Keratinocyte (primary cell): ENCODE measurements around the gene FBXO31.

ENCODE experiments used
- CTCF ChIP-seq, 3 experiments: IDR thresholded peaks in 1 of 3; conservative IDR thresholded peaks in 1 of 3; optimal IDR thresholded peaks in 1 of 3; 2 replicates in 2 of 3; 3 replicates in 1 of 3; pipeline versions ENCODE3 to v1.5.1; 2011; ENCODE audit warnings: low read length in 3 of 3, mild to moderate bottlenecking in 3 of 3, moderate library complexity in 2 of 3, control low read depth in 1 of 3, inconsistent platforms in 1 of 3; ENCODE audit not compliant: insufficient read depth in 2 of 3; ENCODE audit errors: extremely low read depth in 1 of 3
- EZH2 ChIP-seq: IDR thresholded peaks from one replicate; pipeline ENCODE4 v1.6.1; 2012; ENCODE audit warnings: inconsistent platforms, mild to moderate bottlenecking, low read length, moderate library complexity

DNA sequence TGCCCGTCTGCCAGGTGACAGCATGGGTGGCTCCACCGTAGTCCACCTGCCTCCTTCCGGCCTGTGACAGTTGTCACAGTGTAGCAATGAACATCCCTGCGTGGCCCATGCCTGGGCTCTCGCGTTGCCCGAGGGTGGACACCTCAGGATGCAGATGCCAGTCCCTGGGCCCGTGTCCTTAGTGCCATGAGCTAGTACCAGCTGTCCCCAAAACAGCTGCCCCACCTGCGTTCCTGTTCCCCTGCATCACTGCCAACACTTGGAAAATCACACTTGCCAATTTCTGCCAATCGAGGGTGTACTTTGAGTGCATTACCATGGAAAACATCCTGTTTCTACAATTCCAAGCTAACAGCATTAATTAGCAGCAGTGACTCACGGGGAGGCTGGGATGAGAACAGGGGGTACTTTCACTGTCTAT lies 57.4 kb downstream of the FBXO31 start:
- TF ChIP-seq EZH2 (no peak), CTCF (optimal IDR thresholded peaks at IDR 0.05 in 1 of 3, IDR thresholded peaks at IDR 0.05 in 1 of 3, conservative IDR thresholded peaks at IDR 0.05 in 1 of 3; ENCODE audit: extremely low read depth in 1 of 3, insufficient read depth in 2 of 3, low read length in 3 of 3) (no peak)
